Cortex of kidney (tissue), 1 donor: ENCODE data around the gene ATG5.
"Not testable (repeated sequence)": the region's sequence is repeated elsewhere in the genome, so short reads cannot be mapped to it uniquely, and the experiment has no call there.

Source experiments
- DNase-seq: peaks from one replicate; lab custom pipeline; 2025; lab: John Stamatoyannopoulos, UW

Gene ATG5

GRCh38 chr6:106309766-106310373 is 15.7 kb downstream of the ATG5 start:
- DNase-seq, result no peak

- no peak for DNase-seq
Observed at GRCh38 chr6:106308985-106309384, 16.6 kb downstream of the ATG5 start.

- no peak for DNase-seq
Observed at GRCh38 chr6:106305740-106306139, 19.8 kb downstream of the ATG5 start.

- no peak for DNase-seq
Observed at GRCh38 chr6:106300944-106301343, 24.6 kb downstream of the ATG5 start.

GRCh38 chr6:106300020-106300780 is 25.4 kb downstream of the ATG5 start:
- DNase-seq, result no peak

GRCh38 chr6:106293116-106293515 is 32.4 kb downstream of the ATG5 start:
- no peak for DNase-seq

GRCh38 chr6:106290954-106291353 is 34.6 kb downstream of the ATG5 start:
- DNase-seq, result no peak

GRCh38 chr6:106290032-106290431 is 35.5 kb downstream of the ATG5 start:
- DNase-seq, result no peak

- DNase-seq, result no peak
Observed at GRCh38 chr6:106287215-106287614, 38.3 kb downstream of the ATG5 start.

GRCh38 chr6:106286746-106287145 is 38.8 kb downstream of the ATG5 start:
- no peak for DNase-seq

GRCh38 chr6:106283481-106283880 is 42.1 kb downstream of the ATG5 start:
- no peak for DNase-seq

GRCh38 chr6:106281661-106282060 is 43.9 kb downstream of the ATG5 start:
- DNase-seq, result no peak

GRCh38 chr6:106281088-106281487 is 44.5 kb downstream of the ATG5 start:
- no peak for DNase-seq

GRCh38 chr6:106279179-106279578 is 46.4 kb downstream of the ATG5 start:
- no peak for DNase-seq

GRCh38 chr6:106275692-106276091 is 49.9 kb downstream of the ATG5 start:
- DNase-seq, result no peak

GRCh38 chr6:106273087-106273486 is 52.5 kb downstream of the ATG5 start:
- DNase-seq, result no peak

- DNase-seq, result no peak
Observed at GRCh38 chr6:106272287-106272686, 53.3 kb downstream of the ATG5 start.

- no peak for DNase-seq
Observed at GRCh38 chr6:106270414-106270813, 55.1 kb downstream of the ATG5 start.

- not testable (repeated sequence) for DNase-seq
Observed at GRCh38 chr6:106269268-106269919, 56.2 kb downstream of the ATG5 start.

- not testable (repeated sequence) for DNase-seq
Observed at GRCh38 chr6:106268500-106268899, 57.1 kb downstream of the ATG5 start.

- DNase-seq, result not testable (repeated sequence)
Observed at GRCh38 chr6:106264433-106264832, 61.1 kb downstream of the ATG5 start.

GRCh38 chr6:106259748-106260147 is 65.8 kb downstream of the ATG5 start:
- DNase-seq, result not testable (repeated sequence)

GRCh38 chr6:106258726-106259125 is 66.8 kb downstream of the ATG5 start:
- no peak for DNase-seq
